Pulmonary artery endothelial cell (primary cell): Measurements from ENCODE around the gene SPECC1L. TPM values are rescaled to one million over a fixed set of nuclear protein-coding genes. Genes with fewer than 3 reads are reported as not detected.

Source experiments
- DNase-seq: peaks from one replicate; pipeline ENCODE4 v3.0.0-alpha.2; 2011; ENCODE audit warnings: low read depth, low spot score
- total RNA-seq: library from RNA; depleted of rRNA; stranded (reverse); fragments of >200 nt; gene quantifications from 2 replicates; pipeline ENCODE4 v1.2.3, GENCODE V29; 2014

SPECC1L gene
- total RNA-seq, 1 donor from 2014 or later: 42.0 TPM

DNA sequence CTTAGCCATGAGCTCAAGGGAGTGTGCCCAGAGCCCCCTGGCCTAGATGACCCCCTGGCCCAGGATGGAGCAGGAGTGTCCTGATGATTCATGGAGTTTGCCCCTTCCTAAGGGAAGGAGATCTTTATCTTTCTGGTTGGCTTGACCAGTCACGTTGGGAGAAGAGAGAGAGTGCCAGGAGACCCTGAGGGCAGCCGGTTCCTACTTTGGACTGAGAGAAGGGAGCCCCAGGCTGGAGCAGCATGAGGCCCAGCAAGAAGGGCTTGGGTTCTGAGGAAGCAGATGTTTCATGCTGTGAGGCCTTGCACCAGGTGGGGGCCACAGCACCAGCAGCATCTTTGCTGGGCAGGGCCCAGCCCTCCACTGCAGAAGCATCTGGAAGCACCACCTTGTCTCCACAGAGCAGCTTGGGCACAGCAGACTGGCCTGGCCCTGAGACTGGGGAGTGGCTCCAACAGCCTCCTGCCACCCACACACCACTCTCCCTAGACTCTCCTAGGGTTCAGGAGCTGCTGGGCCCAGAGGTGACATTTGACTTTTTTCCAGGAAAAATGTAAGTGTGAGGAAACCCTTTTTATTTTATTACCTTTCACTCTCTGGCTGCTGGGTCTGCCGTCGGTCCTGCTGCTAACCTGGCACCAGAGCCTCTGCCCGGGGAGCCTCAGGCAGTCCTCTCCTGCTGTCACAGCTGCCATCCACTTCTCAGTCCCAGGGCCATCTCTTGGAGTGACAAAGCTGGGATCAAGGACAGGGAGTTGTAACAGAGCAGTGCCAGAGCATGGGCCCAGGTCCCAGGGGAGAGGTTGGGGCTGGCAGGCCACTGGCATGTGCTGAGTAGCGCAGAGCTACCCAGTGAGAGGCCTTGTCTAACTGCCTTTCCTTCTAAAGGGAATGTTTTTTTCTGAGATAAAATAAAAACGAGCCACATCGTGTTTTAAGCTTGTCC, 171.0 kb downstream of the SPECC1L start:
- no peak for DNase-seq

DNA sequence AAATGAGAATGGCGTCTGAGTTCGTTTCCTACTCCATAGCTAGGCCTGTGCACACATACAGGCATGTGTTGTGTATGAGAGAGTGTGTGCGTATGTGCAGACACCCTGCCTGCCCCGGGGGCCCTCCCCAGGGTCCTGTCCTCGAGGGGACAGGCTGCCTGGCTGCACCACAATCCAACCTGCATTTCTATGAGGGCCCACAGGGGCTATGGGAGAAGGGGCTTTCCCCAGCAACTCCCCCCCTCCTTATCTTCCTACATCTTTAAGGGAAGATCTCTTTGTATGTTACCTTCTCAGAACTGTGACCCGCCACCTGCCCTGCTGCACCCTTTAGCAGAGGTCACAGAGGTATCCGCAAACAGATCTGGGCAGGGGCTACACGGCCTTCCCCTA, 171.7 kb downstream of the SPECC1L start:
- DNase-seq: no peak

DNA sequence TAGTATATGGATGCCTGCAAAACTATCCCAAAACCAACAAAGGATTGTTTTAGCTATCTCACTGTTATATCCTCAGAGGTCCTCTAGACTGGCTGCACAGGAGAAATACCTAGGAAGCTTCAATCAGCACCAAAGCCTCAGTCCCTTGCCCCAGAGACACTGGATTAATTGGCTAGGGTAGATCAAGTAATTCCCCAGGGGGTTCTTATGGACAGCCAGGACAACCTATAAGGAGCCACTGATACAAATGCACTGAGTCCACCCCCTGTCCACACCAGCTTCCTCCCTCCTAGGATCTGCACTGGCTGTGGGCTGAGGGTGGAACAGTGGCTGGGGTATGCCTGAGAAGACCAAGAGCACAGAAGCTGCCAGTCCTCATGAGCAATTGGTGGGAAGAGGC, 173.0 kb downstream of the SPECC1L start:
- no peak for DNase-seq

DNA sequence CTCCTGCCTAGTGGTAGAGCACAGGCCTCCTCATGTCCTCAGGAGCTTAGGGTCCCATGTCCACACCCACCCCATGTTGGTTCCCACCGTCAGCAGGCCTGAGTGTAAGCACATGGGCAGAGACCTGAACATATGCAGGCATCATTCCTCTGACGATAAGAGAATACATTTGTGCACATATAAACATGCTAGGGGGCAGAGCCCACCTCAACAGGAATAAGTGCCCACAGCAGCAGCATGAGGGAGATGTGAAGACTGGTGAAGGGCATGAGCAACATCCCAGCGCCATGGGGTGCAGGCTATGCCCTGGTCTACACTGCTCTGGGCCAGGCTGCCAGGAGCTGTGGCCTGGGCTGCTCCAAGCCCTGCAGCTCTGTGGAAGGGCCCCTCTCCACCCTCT, 173.6 kb downstream of the SPECC1L start:
- DNase-seq: no peak

DNA sequence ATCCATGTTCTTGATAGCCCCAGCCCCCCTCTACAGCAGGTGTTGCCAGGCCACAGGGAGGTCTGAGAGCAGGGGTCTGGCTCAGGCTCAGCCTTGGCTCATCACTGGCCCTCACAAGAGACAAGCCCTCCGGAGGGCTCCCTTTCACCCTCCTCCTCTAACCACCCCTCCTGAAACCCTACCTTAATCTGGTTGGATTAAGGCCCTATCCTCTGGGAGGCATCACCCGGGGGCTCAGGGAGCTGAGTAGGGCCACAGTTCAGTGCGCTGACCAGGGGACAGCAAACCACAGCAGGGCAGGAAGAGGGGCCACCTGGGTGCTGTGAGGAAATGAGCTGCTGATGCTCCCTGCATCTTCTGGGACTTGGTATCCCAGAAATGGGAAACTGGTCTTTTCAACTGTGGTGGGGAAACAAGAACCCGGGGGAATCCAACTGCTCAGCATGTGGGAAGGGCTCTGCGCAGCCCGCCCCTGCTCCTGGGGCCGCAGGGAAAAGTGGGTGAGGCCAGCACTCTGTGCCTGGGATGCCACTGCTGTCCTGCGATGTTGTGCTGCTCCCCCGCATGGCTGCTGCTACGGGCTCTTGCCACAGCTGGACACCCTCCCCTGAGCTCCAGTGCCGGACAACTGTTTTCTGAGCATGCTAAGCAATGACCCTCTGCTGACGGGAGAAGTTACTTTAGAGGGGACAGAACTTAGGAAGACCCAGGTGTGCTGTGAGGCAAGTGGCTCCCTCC, 174.3 kb downstream of the SPECC1L start:
- DNase-seq: no peak

DNA sequence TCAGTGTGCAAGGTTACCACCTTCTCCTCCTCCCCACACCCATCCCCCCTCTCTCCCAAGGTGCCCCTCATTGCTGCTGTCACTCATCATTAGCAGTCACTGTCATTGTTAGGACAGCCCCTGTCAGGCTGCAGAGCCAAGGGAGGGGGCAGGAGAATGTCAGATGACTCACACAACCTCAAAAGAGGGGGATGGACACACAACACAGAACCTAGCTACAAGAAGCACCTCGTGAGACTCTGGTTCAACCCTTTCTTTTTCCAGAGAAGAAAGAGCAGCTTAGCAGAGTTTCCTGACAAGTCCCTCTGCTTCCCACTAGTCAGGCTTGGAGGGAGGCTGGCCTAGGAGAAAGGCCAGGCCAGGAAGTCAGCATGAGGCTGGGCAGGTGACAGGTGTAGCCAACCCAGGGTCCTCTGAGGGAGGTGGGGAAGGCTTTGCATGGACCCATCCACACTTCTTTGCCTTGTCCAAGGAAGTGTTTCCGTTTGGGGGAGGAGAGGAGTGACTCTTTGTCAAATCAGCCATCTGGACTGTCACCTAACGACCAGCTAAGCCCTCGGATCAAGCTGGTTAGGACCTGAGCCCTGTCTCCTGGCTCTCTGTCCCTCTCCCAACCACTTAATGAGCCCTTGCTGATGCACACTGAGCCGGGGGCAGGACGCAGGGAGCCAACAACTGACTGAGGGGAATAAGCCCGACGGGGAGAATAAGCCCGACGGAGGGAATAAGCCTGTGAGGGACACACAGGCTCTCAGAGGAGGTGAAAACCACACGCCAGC, 175.0 kb downstream of the SPECC1L start:
- no peak for DNase-seq

DNA sequence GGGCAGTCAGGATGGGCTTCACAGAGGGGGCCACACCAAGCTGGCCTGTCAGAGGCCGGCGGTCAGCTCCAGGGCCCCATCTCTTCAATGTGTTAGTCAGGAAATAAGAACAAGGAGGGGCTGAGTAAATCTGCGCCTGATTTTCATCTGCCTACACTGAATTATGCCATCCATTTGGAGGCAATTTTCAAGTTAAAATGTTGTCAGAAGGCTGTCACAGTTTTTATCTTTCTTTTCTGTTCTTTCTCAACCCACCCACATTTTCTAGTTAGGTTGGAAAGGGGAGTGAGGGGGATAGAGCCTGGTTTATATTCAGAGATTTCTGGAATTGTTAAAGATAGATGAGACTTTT, 175.6 kb downstream of the SPECC1L start:
- no peak for DNase-seq

DNA sequence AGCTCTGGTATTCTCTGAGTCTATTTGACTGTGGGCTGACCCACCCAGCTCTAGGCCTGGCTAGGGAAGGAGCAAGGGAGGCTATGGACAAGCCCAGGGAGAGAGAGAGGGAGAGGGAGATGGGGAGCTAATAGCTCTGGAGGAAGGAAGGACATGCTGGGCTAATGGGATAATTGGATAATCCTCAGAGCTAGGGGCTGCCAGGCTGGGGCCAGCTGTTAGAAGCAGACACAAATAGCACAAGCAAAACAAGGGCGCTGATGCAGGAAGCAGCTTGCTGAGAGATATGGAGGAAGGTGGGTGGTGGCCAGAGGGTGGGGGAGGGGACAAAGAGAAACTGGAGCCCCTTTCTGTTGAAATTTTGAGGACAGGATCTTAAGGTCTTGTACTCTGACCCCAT, 180.0 kb downstream of the SPECC1L start:
- no peak for DNase-seq

DNA sequence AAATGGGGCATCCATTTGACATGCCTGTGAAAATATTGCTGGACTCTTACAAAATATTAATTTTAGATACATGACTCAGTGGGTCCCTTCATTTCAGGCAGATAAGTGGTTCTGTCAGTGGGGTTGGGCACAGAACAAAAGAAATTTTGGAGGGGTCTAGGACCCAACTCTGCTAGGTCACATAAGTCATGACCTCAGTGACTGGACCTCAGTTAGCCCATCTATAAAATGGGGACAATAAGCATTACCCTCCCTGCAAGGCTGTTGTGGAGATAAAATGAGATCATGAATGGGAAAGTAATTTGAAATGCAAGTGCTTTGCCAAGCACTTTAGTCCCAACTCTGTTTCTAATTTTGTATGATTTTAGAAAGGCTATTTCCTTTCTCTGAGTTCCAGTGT, 180.5 kb downstream of the SPECC1L start:
- DNase-seq: no peak

DNA sequence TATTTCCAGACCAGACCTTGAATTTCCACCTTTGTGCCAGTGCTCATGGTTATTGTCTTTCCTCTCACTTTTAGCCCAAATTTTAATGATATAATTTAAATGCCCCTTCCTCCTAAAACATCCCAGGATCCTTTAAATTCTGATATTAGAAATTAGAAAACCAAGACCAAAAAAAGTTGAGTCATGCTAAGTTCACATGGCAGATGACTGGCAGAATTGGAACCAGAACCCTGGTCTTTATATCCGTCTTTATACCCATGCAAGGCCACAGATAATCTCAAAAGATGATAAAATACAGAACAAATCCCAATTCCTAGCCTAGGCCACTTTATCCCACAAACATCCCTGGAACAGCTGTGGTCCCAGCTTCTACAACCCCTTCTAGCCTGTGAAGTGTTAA, 183.2 kb downstream of the SPECC1L start:
- no peak for DNase-seq

DNA sequence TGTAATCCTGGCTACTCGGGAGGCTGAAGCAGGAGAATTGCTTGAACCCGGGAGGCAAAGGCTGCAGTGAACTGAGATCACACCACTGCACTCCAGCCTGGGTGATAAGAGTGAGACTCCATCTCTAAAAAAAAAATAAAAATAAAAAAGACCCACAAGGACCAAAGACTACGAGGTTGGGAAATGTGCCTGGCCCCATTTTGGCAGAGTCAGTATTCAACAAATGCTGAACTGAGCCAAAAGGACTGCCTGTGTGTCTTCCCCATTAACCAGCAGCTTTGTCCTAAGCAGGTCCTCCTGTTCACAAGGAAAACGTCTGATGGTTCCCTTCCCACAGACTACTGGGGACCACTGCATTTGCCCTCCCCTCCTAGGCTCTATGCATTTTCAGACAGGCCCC, 184.4 kb downstream of the SPECC1L start:
- no peak for DNase-seq

DNA sequence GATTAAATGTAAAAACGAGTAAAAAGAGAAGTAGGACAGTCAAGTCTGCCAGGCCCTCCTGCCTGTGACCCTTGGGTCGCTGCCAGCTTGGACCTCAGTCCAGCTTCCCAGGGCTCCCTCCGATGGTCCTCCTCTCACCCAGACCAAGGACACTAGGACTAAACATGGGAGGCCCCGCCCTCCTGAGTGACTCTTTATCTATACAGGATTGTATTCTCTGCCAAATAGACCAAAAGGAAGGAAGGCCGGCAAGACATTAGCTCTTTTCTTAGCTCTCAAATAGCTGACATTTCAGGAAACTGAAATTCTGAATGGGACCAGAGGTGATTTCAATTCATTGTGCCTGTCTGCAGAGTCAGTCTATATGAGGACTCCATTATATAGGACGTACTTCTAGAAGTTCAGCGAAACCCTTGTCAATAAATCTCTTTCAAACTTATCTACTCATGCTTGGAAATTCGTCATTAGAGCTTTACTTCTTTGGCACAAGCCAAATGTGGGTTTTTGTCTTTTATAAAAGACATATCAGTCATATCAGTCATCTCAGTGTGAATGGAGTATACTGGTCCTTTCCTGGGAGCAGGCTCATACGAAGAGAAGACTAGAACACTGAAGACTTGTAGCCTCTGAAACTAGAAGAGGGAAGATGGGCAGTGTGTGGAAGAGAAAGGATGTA, 185.3 kb downstream of the SPECC1L start:
- no peak for DNase-seq

DNA sequence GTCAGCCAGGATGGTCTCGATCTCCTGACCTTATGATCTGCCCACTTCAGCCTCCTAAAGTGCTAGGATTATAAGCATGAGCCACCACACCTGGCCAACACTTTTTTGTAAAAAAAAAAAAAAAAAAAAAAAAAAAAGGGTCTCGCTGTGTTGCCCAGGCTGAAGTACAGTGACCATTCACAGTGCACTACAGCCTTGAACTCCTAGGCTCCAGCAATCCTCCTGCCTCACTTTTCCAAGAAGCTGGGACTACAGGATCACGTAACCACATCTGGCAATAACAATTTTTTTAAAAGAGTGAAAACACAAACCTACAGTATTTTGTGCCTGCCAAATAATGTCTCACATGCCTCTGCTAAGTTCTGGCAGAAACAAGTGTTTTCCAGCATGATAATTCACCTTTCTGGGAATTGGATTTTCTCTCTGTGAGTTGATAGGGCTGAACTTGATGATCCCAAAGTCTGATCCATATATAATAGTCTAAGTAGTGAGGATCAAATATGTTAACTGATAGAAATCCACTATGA, 187.3 kb downstream of the SPECC1L start:
- no peak for DNase-seq

DNA sequence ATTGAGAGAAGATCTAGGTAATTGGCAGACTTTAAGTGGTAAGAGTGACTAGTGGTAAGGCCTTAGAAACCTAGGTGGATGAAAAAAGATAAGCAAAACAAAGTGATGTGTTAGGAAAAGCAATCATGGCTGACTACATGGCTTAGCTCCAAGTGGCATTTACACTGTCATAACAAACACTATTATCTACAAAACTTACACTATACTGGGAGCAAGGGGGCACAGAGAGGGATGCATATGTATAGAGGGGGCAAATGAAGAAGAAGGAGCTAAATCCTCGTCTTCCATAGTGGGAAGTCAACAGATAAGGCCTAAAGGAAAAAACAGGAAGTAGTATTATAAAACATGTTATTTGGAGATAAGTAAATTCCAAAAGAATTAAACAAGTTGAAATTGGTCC, 189.3 kb downstream of the SPECC1L start:
- no peak for DNase-seq

DNA sequence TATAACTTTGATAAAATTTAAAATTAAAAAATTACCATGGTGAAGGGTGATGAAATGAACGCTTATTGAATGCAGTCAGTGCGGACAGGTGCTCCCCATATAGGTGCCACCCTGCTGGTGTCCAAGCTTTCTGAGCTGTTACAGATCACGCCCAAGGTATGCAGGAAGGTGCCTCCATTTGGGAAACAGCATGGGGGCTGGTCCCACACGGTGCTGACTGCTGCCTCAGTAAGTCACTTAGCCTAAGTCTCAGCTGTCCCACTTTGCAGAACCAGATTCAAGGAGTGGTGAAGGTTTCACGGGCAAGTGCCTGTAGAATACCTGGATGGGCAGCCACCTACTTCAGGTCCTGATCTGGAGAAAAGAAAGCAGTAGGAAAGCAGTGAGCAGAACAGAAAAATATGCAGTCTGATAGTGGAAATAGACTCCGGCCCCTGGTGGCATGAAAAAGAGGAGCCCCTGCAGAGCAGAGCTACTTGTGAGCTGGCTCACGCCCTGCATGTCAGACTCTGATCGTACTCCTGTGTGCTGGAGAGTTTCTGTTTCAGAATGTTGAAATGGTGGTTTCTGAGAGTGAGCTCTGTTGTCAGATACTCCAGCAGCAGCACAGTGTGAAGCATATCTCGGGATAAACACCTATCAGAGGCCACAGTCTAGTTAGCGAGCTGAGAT, 189.9 kb downstream of the SPECC1L start:
- DNase-seq: no peak

DNA sequence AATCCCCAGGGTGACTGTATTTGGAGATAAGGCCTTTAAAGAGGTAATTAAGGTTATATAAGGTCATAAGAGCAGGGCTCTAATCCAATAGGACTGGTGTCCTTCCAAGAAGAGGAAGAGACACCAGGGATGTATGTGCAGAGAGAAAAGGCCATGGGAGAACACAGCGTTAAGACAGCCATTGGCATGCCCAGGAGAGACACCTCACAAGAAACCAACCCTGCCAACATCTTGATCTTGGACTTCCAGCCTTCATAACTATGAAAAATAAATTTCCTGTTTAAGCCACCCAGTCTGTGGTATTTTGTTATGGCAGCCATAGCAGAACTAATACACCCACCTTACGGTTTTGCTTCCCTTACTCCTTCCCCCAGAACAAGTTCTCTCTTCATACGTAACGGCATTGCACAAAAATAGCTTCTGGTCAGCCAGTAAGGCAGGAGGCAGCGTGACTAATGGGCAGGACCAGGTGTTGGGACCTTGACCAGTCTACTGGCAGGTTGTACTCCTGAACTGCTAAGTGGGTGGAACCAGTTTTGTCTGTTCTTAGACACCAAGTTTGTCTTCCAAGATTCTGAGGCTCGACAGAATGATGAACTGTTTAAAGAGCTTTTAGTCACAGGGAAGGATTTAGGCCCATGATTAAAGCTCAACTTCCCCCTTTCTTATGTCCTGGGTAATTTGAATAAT, 192.6 kb downstream of the SPECC1L start:
- no peak for DNase-seq

DNA sequence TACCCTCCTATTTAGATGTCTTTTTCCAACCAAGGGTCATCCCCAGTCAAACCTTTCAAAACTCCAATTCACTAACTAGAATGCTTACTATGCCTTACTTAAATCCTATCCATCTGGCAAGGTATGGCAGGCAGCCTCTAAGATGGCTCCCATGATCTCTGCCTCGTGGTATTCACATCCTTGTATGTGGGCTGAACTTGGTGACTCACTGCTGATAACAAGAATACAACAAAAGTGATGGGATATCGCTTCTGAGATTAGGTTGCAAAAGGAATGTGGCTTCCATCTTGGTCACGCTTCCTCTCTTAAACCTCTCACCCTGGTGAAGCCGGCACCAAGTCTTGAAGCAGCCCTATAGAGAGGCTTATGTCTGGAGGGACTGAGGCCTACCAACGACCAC, 194.9 kb downstream of the SPECC1L start:
- peak; percentile 63 for DNase-seq

DNA sequence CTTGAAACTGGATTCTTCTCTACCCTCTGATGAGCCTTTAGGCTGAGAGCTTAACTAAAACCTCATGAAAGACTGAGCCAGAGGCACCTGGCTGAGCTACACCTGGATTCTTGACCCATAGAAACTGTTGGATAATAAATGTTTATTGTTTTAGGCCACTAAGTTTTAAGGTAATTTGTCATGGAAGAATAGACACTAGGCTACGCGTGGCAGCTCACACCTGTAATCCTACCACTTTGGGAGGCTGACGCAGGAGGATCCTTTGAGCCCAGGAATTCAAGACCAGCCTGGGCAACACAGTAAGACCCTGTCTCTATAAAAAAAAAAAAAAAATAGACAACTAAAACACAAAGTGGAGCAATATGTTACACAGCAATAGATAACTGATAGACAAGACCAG, 195.3 kb downstream of the SPECC1L start:
- no peak for DNase-seq

DNA sequence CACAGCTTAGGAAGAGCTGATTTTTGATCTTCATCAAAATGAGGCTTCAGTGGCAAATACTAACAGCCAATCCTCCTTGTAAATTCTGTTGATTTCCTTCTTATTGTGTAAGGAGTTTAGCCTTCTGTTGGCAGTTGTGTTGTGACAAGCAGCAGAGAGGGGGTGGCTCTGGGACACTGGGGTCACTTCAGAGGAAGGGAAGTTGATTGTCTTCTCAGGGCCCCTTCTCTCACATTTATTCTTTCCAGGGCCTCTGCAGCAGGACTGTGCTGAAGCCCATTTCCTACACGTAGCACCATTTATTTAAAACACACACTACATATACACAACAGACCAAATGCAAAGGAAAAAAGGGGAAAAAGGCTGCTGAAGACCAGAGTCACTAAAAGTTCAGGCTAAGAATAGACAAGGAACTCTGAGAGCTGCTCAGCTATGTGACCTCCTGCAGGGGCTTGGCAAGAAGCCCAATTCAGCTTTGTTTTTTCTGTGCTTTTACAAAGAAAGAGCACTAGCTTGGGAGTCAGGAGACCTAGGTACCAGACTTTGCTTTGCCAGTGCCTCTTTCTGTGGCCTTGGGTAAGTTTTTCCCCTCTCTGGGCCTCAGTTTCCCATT, 196.2 kb downstream of the SPECC1L start:
- peak; percentile 69 for DNase-seq

DNA sequence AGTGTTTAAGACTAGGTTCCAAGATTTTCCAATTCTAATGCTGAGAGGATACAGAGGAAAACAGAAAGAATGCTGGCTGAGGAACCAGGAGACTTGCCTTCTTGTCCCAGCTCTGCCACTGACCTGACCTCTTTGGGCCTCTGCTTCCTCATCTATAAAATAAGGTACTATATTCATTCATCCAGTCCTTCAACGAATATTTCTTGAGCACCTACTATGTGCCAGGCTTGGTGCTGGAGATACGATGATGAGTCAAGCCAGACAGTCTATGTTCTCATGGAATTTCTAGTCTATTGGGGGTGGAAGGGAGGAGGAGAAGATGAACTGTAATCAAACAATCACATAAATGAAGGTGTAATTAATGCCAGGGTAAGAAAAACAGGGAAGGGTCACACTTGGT, 196.7 kb downstream of the SPECC1L start:
- no peak for DNase-seq
